Cardiac septum (tissue), 1 donor: ENCODE measurements around the gene MAML3. TPM values are rescaled to one million over a fixed set of nuclear protein-coding genes. Genes with fewer than 3 reads are reported as not detected.

Experiments
- DNase-seq: peaks from one replicate; pipeline ENCODE4 v3.0.0-alpha.2; 2020; ENCODE audit warnings: low spot score
- intact Hi-C: fragments of 100-400 bp; cut with DNase I; formaldehyde crosslinking; loops from one replicate; pipeline ENCODE4 v1.14.0; 2022
- total RNA-seq: library from RNA; stranded (reverse); fragmentation: NEBNext Ultra II Directional; extraction: Animal tissue kit (Norgen Biotek cat#: 25700); gene quantifications from one replicate; pipeline ENCODE4 v1.2.1, GENCODE V29; 2021
- donor health status: DM: no; HTN: no; CAD: no.

Gene MAML3
- total RNA-seq, 1 donor from 2014 or later = 4.1 TPM

DNA sequence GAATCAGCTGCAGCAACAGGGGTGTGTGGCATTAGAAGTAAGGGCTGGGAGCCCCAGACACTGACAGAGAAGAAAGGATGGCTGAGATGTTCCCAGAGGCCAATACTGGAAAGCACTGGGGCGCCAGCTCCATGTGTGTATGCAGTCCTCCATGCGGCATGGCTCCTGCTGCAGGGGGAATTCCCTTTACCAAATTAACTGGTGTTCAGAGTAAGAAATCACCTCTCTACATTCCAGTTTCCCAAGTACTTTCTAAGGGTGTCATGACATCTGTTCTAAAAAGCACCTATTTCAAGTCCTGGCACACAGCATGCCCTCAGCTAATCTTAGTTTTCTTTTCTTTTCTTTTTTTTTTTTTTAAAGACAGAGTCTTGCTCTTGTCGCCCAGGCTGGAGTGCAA, 98.0 kb downstream of the MAML3 start:
- intact Hi-C loops = no loop called here
- DNase-seq = no peak

DNA sequence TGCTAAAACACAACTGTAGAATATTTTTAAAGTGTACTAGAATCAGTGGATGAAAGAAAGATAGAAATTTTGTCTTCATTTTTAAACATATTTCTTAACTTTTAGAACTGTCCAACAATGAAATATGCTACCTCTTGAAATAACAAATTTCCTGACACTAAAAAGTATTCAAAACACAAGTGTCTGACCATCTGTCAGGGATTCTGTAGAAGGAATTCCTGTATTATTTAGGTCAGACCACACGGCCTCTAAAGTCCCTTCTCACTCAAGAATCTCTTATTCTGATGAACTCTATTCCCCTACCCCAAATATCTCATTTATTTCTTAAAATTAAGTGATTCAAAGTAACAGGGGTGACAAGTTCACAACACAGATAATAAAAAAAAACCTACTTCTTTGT, 99.1 kb downstream of the MAML3 start:
- no peak for DNase-seq
- intact Hi-C loops = loop anchor here (5.0 kb wide), 1 partner anchor 42 kb away; no protein-coding TSS in a partner anchor

DNA sequence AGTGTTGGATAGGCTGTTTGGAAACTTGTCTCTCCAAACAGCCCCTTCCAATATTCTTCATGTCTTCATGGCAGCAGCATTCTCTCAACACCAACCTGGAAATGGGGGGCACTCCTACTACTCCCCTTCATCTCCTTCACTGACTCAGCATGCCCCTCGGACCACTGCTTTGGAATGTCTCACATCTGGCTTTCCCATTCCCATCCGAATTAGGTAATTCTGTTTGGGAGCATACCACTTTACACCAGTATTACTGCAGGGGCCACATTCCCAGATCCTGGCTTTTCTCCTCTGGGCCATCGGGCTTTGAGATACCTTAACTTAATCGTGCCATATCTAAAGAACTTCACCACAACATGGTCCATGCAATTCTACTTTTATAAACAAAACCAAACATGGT, 100.8 kb downstream of the MAML3 start:
- DNase-seq = no peak
- intact Hi-C loops = loop anchor here (2.0 to 5.0 kb wide), 2 partner anchors 44 to 202 kb away; no protein-coding TSS in a partner anchor

DNA sequence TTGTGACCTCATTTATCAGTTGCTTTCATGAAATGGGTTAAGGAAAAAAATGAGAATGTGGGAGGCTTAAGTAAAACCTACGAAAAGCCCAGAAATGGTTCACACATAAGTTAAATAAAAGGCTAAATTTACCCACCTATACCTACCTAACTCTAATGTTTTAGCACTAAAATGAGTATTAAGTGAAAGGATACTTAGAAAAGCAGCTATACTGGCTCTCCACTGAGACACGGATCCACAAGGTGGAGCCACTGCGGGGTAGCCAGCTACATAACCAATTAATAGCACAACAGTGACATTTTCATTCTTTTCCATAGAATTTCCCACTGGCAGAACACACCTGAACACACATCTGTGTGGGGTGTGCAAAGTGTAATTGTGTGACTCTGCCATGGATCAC, 101.9 kb downstream of the MAML3 start:
- DNase-seq = no peak
- intact Hi-C loops = loop anchor here (2.0 to 5.0 kb wide), 2 partner anchors 45 to 203 kb away; no protein-coding TSS in a partner anchor

DNA sequence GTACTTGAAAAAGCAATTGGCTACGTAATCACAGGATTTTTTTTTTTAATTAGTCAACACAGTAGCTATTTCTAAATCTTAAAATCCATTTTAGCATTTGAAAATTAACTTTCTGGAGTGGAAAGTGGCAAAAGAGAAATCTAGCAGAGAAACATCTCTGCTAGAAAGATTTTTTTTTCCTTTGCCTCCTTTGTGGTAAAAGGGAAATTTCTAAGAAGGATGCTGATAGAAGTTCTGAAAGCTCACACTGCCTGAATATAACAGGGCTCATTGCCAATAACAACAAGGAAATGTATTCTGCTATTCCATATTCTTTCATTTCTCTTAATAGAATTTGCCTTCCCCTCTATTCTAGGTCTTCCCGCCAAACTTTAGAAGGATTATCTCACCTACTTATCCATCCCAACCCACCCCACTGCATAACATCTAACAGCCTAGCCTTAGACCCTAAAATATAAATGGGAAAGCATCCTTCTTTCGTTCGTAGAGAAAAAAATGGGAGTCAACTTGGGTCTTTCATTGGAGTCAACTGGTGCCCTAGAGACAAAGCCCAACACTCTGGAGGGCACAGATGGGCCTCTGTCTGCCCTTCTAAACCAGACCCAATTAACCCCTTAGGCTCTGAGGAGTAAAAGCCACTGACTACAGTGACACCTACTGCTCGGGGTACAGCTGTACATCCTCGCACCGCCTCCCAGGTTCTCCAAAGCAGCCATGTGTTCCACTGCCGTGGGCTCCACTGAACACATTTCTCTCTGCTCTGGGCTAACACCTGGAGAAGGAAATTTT, 103.9 kb downstream of the MAML3 start:
- no peak for DNase-seq
- intact Hi-C loops = loop anchor here (2.0 to 10.0 kb wide), 5 partner anchors 47 to 315 kb away; no protein-coding TSS in a partner anchor

DNA sequence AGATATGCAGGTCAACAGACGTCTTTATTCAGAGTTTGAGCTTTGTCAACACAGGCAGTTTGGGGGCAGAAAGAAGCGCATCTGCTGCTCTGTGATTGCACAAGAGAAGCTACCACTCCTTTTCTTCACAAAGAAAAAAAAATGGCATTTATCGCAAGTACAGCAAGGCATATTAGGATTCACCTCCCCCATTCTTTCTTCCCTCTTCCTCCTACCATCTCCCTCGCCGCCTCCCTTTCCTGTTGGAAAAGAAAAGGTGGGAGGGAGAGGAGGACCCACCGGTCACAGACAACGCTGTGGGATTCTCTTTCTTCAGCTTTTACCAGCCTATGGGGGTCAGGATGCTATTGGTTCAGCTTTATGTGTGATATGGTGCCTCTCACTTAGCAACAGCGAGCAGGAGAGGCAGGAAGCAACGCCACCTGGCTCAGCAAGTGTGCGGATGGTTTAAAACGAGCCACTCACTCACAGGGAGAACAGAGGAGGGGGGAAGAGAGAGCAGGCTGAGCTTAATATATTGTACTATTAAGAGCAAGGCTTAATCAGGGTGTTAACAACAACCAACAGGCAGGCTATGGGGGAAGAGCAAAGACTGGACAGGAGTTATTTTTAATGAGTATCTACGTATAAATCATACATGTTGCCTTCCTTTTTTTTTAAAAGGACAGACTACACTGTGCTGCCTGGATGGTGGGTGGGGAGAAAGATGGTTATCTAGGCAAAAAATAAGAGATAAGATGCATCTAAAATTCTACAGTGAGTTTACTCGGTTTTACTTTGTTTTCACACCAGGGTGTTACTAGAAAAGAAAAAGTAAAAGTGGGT, 104.7 kb downstream of the MAML3 start:
- peak; percentile 79 for DNase-seq
- intact Hi-C loops = loop anchor here (2.0 to 10.0 kb wide), 3 partner anchors 102 to 284 kb away; no protein-coding TSS in a partner anchor

DNA sequence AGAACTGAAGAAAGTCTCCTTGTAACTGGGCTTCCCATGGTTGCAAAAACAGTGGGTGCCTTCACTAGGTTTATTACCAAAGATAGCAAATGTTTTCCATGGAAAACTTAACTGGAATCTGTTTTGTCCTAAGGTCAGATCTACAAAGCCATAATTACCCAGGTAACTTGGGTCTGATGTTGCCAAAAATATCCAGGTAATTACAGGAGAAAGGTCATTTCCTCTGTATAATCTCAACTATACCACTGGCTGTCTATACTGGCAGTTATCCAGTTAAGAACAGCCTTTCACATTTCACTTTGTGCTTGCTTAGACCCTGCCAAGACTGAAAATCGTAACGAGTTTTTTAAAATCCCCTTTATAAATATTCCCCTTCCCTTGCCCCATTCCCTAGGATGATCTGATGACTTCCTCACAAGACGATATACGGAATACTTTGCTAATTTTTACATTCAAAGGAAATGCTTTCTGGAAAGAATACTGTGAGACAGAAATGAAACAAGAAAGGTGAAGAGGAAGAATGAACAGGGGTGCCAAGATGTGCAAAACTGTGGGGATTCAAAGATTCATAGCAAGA, 105.5 kb downstream of the MAML3 start:
- intact Hi-C loops = loop anchor here (2.0 to 10.0 kb wide), 3 partner anchors 102 to 284 kb away; no protein-coding TSS in a partner anchor
- DNase-seq = no peak

DNA sequence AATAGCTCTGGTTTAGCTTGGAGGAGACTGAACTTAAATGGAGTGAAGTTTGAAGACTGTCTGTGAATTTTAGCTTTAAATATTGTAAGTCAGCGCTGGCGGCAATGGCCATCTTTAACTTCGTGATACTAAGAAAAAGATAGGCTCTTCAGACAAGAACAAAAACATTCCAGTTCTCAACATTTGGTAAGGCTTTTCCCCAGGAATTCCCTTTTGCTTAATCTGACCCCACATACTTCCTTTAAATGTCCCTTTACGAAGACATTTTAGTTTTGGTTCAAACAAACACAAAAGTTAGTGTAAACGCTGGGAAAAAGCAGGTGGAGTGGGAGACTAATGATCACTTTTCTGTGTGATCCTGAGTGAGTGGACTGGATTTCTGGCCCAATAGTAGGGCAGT, 106.2 kb downstream of the MAML3 start:
- intact Hi-C loops = loop anchor here (2.0 to 10.0 kb wide), 3 partner anchors 103 to 283 kb away; no protein-coding TSS in a partner anchor
- DNase-seq = no peak

DNA sequence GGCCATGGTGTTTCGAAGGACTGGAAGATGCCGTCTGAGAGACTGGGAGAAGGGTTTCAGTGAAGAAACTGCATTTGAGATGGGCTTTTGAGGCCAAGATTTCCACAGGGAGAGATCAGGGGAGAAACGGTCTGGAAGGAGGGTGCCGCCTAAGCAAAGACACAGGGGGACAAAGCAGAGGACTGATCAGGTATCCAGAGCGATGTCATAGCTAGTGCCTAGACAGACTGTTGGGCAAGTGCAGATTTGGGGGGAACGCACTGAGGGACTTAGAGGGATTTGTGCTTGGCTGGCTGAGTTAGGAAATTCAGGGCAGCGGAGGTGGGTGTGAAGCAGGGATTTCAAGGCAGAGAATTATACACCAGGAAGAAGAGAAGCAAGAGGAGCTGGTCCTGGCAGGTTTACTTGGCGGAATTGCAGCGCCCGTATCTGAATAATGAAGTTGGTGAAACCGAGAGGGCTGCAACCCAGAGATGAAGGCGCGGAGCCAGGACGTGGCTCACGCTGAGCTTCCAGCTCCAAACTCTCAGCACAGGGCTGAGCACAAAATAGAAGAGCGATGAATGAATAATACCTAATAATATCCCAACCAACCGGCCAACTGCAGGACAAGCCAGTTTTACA, 106.9 kb downstream of the MAML3 start:
- peak; percentile 76 for DNase-seq
- intact Hi-C loops = loop anchor here (5.0 to 10.0 kb wide), 2 partner anchors 130 to 282 kb away; no protein-coding TSS in a partner anchor

DNA sequence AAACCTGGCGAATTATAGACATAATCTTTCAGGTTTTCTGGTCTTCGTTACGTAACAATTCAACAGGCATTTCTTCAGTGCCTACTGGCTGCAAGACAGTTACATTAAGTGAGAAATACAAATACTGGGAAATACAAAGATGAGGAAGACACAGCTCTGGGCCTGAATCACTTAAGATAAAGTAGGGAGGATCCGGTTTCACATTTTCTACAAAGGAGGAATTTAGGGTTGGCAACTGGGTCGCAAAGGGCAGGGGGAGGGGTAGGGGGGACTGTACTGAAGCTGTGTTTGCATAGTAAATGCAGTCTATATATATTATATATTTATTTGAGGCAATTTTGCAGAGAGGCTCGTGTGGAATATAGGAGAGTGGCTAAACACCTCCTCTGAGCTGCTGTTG, 107.4 kb downstream of the MAML3 start:
- DNase-seq = no peak
- intact Hi-C loops = loop anchor here (5.0 to 10.0 kb wide), 2 partner anchors 129 to 282 kb away; no protein-coding TSS in a partner anchor

DNA sequence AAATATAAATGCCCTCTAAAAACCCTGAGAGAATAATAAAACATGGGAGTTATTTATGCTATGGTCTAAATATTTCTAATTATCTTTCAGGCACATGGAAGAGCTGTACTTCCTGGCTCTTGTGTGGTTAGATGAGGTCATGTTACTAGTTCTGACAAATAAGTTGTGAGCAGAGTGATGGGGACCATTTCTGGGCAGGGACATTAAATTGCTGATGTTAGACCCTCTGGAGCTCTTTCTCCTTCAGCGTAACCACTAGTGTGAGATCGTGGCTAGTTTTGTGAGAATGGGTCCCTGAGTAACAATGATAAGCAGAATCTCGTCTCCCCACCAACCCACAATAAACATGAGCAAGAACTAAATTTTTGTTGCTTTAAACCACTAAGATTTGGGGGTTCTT, 108.0 kb downstream of the MAML3 start:
- intact Hi-C loops = loop anchor here (5.0 to 10.0 kb wide), 2 partner anchors 129 to 281 kb away; no protein-coding TSS in a partner anchor
- DNase-seq = no peak

DNA sequence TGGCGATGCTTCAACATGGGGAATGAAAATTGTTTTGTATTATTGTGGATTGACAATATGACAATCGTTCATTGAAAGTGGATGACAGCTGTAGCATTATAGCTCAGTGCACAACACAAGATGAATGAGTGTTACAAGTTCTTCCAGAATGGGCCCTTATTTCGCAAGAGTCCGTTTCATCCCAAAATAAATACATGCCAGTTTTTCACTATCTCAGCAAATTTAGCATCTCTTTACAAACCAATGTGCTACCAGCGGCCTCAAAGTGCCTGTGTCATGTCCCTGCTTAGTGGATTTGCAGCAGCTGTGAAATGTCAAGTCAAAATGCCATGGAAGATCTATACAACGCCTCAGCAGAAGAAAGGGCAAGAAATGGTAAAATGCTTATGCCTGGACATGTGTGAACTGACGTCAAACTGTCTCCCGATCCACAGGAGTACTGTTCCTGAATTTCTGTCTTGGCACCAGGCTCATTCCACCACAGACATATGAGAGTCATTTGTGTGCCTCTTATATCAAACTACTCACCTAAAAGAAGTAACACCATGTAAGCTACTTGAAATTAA, 109.6 kb downstream of the MAML3 start:
- DNase-seq = no peak
- intact Hi-C loops = loop anchor here (10.0 kb wide), 1 partner anchor 280 kb away; no protein-coding TSS in a partner anchor

DNA sequence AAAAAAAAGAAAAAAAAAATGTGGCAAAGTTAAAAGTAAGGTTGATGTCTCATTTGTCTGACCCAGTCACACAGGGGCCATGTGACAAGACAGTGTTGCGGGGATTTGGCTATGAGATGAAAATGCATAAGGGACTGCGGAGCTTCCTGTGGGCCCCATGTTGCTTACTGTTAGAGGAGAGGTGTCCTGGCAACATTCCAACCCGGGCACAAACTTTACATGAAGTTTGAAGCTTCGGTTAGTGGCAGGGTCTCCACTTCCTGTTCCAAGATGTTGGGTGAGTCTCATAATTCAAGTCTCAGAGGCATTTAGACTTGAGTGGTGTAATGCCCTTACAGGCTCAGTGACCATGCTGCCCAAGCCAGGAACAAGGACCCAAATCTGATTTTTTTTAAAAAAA, 111.3 kb downstream of the MAML3 start:
- intact Hi-C loops = loop anchor here (10.0 kb wide), 1 partner anchor 278 kb away; no protein-coding TSS in a partner anchor
- no peak for DNase-seq

DNA sequence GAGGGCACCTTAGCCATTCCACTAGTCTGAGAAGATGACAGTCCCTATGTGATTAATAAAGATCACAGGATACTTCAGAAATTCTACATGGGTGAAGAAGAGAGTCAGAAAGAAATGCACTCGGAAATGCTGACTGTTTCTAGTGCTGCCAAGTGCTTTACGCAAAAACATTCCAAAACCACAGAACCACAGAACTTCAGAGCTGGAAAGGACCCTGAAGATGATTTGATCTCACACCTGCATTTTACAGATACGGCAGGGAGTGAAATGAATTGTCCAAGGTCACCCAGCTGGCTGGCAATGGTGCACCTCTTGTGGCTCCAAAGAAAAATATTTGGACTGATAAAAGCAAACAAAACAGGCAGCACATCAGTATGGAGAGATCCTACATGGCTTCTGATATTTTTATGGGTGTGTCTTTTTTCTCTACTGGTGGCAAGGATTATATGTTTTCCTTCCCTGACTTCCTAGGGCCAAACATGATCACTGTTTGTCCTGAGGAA, 115.9 kb downstream of the MAML3 start:
- DNase-seq = no peak
- intact Hi-C loops = no loop called here

DNA sequence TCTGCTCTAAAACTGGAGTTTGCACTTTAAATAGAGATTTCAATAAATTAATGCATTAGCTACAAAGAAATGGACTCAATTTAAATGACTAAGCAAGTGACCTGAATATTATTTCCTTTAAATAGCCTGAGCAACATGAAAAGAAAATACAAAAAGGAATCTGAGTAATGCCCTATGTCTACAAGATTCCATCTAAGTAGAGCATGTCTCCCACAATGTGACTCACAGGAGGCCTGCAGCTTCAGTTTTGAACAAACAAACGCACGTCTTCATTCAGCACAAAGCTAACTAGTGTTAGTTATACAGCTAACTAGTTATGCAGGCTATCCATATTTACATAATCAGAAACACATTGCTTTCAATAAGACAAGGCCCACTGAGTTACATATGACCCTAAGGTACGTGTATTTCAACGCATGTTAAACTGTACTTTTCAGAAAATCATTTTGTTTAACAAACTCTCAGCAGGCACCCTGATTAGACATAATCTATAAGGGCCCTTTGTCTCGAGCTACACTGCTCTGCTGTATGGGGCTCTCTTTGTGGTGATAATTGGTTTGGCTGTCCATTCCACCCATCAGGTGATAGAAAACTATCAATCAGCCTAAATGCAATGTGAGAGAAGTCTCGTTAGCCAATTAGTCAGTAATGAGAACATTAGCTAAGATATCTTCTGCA, 116.5 kb downstream of the MAML3 start:
- intact Hi-C loops = no loop called here
- DNase-seq = no peak

DNA sequence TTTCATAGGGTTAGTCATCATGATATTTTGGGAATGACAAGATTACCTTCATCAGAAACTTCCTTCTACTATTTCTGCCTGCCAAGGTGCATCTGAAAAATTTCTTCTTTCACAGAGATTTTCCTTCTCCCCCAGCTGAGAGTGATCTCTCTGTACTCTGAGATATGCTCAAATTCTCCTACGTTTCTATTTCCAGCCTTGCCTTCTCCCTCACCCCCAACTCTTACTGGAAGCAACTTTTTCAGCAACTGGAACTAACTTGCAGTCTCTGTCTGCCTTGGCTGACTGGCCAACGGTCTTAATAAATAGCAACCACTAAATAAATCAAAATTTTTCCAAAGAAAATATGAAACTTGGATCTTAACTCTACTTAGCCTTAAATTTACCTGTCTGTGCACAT, 122.3 kb downstream of the MAML3 start:
- DNase-seq = no peak
- intact Hi-C loops = no loop called here

DNA sequence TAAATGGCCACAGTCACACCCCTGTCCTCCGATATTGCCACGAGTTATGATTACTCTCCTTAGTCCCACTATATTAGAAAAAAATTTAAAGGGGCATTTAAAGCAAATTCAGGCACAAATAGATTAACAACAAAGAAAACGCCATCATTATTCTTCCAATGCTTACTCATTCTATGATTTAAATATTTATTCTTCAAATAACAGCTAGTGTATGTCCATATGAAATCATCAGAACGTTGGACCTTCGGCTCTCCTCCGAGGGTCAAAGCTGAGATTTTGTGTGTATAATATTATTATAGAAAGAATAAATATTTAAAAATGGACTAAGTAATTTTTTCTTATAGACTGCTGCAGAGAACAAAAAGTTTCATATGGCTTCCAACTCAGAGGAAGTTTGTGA, 122.9 kb downstream of the MAML3 start:
- DNase-seq = no peak

More for the DNA sequence above, 122.9 kb downstream of the MAML3 start:
- intact Hi-C loops = no loop called here
